Skeletal muscle satellite cell (primary cell): Measurements from ENCODE around the gene HDAC10.

ENCODE experiments used
- H3K27me3 ChIP-seq: 2 replicates; pipeline ENCODE4 v1.7.0; 2013; ENCODE audit warnings: low read length; ENCODE audit not compliant: control insufficient read depth, insufficient read depth
- H3K36me3 ChIP-seq: 2 replicates; pipeline ENCODE4 v1.7.0; 2013; ENCODE audit warnings: mild to moderate bottlenecking, control low read depth, low read length; ENCODE audit not compliant: insufficient read depth
- H3K4me1 ChIP-seq: 2 replicates; pipeline ENCODE4 v1.7.0; 2013; ENCODE audit warnings: low read length; ENCODE audit not compliant: control insufficient read depth, insufficient read depth
- H3K4me2 ChIP-seq: 2 replicates; pipeline ENCODE4 v1.7.0; 2013; ENCODE audit warnings: mild to moderate bottlenecking, low read length
- H3K4me3 ChIP-seq: 2 replicates; pipeline ENCODE4 v1.7.0; 2013; ENCODE audit warnings: low read length
- H3K9ac ChIP-seq: 2 replicates; pipeline ENCODE4 v1.7.0; 2013; ENCODE audit warnings: mild to moderate bottlenecking, low read depth, low read length, moderate library complexity
- H3K9me3 ChIP-seq: replicated peaks from 2 replicates; pipeline ENCODE4 v1.7.0; 2013; ENCODE audit warnings: mild to moderate bottlenecking, control low read depth, low read length

The HDAC10 gene

DNA sequence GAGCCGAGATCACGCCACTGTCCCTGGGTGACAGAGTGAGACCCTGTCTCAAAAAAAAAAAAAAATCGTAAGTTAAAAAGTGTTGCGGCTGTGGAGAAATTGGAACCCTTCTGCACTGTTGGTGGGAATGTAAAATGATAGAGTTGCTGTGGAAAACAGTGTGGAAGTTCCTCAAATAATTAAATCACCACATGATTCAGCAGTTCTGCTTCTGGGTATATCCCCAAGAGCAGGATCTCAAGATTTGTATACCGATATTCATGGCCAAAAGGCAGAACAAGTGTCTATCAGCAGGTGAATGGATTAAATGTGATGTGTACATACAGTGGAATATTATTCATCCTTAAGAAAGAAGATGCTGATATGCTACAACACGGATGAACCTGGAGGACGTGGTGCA, 46.5 kb downstream of the HDAC10 start:
- H3K9me3 ChIP-seq: no peaks in the 10 kb centered on the region
- no peaks in the 10 kb centered on the region for H3K27me3 ChIP-seq
- H3K9ac ChIP-seq: no peak overlapping the region
- peaks cover 26% of the 10 kb centered on the region for H3K36me3 ChIP-seq
- H3K4me3 ChIP-seq: no peak overlapping the region
- H3K4me2 ChIP-seq: no peak overlapping the region
- H3K4me1 ChIP-seq: peaks cover 26% of the 10 kb centered on the region

DNA sequence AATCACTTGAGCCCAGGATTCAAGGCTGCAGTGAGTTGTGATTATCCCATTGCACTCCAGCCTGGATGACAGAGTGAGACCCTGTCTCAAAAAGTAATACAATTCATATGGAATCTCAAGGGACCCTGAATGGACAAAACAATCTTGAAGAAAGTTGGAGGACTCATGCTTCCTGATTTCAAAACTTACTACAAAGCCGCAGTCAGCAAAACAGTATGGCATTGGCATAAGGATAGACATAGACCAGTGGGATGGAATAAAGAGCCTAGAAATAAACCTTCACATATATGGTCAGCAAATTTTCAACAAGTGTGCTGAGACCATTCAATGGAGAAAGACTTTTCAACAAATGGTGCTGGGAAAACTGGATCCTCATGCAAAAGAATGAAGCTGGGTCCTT, 47.8 kb downstream of the HDAC10 start:
- H3K36me3 ChIP-seq: peaks cover 26% of the 10 kb centered on the region
- H3K4me2 ChIP-seq: no peak overlapping the region
- H3K4me1 ChIP-seq: peaks cover 26% of the 10 kb centered on the region
- no peaks in the 10 kb centered on the region for H3K9me3 ChIP-seq
- H3K9ac ChIP-seq: no peak overlapping the region
- no peak overlapping the region for H3K4me3 ChIP-seq
- no peaks in the 10 kb centered on the region for H3K27me3 ChIP-seq

DNA sequence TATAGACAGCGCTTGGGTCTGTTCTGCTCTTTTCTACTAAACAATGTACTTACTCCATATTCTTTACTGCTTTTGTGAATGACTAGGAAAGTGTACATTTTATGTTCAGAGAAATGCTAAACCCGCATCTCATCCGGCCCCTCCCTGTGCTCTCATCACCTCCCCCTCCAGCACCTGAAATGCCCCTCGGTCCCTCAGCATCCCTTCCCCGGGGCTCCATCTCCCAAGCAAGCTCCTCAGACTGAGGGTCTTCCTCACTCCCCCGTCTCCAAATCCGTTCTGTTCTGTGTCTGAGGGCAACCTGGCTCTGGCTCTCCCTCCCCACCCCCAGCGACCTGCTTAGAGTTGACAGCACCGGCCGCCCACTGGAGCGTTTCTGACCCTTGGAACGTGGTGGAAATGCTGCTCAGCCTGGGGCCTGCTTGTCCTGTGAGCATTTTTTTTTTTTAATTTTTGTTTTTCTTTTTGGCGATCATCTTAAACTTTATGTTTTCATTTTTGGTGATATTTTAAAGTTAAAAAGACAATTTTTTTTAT, 48.9 kb downstream of the HDAC10 start:
- H3K9ac ChIP-seq: peak overlapping the region; percentile 93
- peaks cover 28% of the 10 kb centered on the region for H3K36me3 ChIP-seq
- H3K4me3 ChIP-seq: peak overlapping the region; percentile 95
- no peaks in the 10 kb centered on the region for H3K9me3 ChIP-seq
- H3K4me1 ChIP-seq: peaks cover 23% of the 10 kb centered on the region
- no peaks in the 10 kb centered on the region for H3K27me3 ChIP-seq
- H3K4me2 ChIP-seq: peak overlapping the region; percentile 99

DNA sequence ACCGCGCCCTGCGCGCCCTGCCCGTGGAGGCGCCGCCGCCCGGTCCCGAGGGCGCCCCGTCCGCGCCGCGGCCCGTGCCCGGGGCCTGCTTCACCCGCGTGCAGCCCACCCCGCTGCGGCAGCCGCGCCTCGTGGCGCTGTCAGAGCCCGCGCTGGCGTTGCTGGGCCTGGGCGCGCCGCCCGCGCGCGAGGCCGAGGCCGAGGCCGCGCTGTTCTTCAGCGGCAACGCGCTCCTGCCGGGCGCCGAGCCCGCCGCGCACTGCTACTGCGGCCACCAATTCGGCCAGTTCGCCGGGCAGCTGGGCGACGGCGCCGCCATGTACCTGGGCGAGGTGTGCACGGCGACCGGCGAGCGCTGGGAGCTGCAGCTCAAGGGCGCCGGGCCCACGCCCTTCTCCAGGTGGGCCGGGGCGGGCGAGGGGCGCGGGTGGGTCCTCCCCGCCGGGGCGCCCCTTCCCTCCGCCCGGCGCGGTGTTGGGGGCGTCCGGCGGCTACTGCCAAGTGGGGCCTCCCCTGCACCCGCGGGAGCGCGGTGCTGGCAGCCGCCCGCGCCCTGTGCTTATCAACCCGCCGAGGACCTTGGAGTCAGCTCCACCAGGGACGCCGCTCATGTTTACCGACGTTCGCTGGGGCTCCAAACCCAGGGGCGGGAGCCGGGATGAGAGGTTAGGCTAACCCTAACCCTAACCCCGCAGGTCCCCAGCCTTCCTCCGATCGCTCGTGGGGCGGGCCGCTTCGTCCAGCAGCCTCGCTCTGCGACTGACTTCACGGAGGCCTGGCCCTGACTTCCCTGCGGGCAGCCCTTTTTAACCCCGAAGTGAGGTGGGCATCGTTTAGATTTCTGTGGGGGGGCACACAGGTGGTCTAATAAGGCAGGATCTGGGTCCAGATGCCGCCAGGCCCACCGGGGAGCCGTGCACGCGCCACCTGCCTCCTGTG, 49.6 kb downstream of the HDAC10 start:
- peaks cover 16% of the 10 kb centered on the region for H3K4me1 ChIP-seq
- H3K4me3 ChIP-seq: peak overlapping the region; percentile 95
- H3K9ac ChIP-seq: peak overlapping the region; percentile 93
- H3K36me3 ChIP-seq: peaks cover 29% of the 10 kb centered on the region
- H3K27me3 ChIP-seq: no peaks in the 10 kb centered on the region
- H3K9me3 ChIP-seq: no peaks in the 10 kb centered on the region
- peak overlapping the region; percentile 99 for H3K4me2 ChIP-seq

DNA sequence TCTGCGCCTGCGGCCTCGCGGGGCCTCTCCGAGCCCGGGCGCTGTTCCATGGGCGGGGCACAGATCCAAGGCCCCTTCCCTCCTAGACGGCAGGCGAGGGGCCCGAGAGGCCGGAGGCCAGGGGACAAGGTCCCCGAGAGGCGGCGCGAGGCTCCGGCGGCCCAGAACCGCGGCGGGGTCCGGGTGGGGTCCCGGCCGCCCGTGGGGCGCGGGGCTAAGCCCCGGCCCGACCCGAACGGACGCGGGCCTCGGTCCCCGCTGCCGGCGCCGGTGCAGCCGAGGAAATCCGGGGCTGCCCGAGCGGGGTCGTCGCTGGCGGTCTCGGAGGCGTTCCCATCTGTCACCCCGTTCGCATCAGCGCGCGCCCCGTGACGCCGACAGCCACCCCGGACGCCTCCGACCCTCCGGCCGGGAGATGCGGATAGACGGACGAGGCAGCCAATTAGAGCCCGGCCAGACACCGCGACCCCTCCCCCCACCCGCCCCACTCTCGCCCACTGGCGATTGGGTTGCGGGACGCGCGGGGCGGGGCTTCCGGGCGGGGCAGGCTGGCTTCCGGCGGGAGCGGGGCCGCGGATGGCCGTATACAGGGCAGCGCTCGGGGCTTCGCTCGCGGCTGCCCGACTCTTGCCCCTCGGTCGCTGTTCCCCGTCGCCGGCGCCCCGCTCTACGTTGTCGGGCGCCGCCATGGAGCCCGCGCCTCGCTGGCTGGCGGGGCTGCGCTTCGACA, 50.4 kb downstream of the HDAC10 start, which contains the start of gene SELENOO:
TSS of gene SELENOO (plus strand) at position 551 of the 730 bp plus-strand sequence. CDS start at position 577, 26 bp downstream.
- Histone ChIP-seq H3K4me3 (peak within 1 kb of the TSS; percentile 95), H3K27me3 (no peaks in the 10 kb centered on the region), H3K9ac (peak within 1 kb of the TSS; percentile 93), H3K9me3 (no peaks in the 10 kb centered on the region), H3K36me3 (peaks cover 20% of the 10 kb centered on the region), H3K4me2 (peak within 1 kb of the TSS; percentile 99), H3K4me1 (peaks cover 12% of the 10 kb centered on the region)

DNA sequence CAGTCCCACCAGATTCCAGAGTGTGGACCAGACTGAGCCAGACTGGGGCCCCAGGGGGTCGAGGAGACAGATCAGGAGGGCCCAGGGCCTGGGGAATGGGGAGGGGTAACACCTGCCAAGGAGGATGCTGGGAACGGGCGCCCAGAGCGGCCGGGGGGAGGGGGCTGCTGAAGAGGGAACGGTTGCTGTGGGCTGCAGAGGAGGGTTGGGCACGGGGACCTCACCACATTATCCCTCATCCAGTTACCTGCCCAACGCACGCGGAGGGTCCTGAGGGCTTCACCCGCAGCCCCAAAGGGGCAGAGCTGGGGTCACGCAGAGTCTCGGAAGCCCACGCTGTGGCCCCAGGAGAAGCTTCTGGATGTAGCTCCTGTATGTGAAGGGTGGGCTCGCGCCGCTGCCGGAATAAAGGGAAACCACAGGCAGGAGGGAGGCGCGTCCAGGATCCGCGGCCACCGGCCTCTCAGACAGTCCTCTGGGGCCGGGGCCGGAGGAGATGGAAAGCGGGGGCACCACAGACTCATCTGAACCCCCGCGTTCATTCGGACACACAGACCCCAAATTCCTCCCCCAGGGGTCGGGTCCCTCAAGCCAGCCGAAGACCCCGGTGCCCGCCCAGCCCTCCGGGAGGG, 51.1 kb downstream of the HDAC10 start:
- peak overlapping the region; percentile 99 for H3K4me2 ChIP-seq
- peak overlapping the region; percentile 93 for H3K9ac ChIP-seq
- no peaks in the 10 kb centered on the region for H3K27me3 ChIP-seq
- peaks cover 21% of the 10 kb centered on the region for H3K36me3 ChIP-seq
- H3K4me1 ChIP-seq: peaks cover 12% of the 10 kb centered on the region
- peak overlapping the region; percentile 95 for H3K4me3 ChIP-seq
- no peaks in the 10 kb centered on the region for H3K9me3 ChIP-seq

DNA sequence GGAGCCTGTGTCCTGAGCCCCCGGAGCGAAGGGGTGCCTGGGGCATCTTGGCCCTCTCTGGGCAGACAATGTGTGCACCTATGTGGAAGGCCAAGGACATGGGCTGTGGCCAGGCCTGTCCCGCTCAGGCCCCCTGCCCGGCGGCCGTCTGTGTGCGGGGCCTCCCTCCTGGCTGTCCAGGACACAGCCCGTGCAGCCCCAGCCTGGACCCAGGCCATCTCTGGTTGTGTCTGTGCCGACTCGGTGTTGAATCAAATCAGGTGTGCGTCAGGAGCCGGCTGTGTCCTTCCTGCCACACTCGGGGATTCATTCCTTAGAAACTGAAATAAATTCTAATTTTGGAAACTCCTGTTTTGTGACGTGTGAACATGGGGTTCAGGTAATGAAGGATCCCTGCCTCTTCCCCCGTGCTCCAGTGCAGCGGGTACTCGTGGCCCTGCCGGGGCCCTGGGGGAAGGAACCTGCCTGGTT, 51.8 kb downstream of the HDAC10 start:
- H3K4me2 ChIP-seq: peak overlapping the region; percentile 99
- H3K27me3 ChIP-seq: no peaks in the 10 kb centered on the region
- no peak overlapping the region for H3K4me3 ChIP-seq
- peak overlapping the region; percentile 93 for H3K9ac ChIP-seq
- H3K36me3 ChIP-seq: peaks cover 28% of the 10 kb centered on the region
- H3K9me3 ChIP-seq: no peaks in the 10 kb centered on the region
- peaks cover 12% of the 10 kb centered on the region for H3K4me1 ChIP-seq

DNA sequence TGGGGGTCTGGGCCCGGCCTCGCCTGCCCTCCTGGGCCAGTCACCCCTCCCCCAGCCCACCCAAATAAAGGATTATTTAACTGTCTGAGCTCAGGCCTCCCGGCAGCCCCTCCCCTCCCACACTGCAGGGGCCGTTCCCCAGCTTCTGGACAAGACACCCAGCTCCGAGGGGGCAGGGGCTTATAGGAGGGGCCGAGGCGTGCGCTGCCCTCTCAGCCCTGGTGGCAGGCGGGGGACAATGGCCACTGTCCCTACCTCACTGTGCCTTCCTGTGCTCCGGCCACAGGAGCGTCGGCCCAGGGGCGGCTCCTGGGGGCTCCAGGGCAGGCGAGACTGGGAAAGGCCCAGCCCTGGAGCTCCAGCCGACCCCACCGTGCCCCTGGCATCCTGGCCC, 52.4 kb downstream of the HDAC10 start:
- Histone ChIP-seq H3K4me2 (no peak overlapping the region), H3K36me3 (peaks cover 31% of the 10 kb centered on the region), H3K9ac (no peak overlapping the region), H3K27me3 (no peaks in the 10 kb centered on the region), H3K4me3 (no peak overlapping the region), H3K4me1 (peaks cover 12% of the 10 kb centered on the region), H3K9me3 (no peaks in the 10 kb centered on the region)

DNA sequence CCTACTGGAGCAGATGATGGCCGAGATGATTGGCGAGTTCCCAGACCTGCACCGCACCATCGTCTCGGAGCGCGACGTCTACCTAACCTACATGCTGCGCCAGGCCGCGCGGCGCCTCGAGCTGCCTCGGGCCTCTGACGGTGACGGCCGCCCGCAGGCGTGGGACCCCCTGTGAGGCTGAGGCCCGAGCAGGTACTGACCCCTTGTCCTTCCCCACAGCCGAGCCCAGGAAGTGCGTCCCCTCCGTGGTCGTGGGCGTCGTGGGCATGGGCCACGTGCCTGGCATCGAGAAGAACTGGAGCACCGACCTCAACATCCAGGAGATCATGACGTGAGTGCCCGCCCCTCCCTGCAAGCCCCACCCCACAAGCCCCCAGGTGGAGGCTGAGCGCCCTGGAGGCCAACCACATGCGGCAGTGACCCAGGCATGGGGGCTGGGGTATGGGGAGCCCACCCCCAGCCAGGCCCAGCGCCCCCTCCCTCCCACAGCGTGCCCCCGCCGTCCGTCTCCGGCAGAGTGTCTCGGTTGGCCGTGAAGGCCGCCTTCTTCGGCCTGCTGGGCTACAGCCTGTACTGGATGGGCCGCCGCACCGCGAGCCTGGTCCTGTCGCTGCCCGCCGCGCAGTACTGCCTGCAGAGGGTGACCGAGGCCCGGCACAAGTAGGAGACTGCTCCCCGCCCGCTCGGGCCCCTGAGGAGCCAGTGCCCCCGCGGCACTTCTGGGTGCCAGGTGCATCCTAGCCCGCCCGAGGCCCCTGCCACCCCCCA, 53.0 kb downstream of the HDAC10 start:
- Histone ChIP-seq H3K27me3 (no peaks in the 10 kb centered on the region), H3K36me3 (peaks cover 27% of the 10 kb centered on the region), H3K9ac (no peak overlapping the region), H3K4me3 (no peak overlapping the region), H3K4me2 (no peak overlapping the region), H3K4me1 (peaks cover 12% of the 10 kb centered on the region), H3K9me3 (no peaks in the 10 kb centered on the region)

DNA sequence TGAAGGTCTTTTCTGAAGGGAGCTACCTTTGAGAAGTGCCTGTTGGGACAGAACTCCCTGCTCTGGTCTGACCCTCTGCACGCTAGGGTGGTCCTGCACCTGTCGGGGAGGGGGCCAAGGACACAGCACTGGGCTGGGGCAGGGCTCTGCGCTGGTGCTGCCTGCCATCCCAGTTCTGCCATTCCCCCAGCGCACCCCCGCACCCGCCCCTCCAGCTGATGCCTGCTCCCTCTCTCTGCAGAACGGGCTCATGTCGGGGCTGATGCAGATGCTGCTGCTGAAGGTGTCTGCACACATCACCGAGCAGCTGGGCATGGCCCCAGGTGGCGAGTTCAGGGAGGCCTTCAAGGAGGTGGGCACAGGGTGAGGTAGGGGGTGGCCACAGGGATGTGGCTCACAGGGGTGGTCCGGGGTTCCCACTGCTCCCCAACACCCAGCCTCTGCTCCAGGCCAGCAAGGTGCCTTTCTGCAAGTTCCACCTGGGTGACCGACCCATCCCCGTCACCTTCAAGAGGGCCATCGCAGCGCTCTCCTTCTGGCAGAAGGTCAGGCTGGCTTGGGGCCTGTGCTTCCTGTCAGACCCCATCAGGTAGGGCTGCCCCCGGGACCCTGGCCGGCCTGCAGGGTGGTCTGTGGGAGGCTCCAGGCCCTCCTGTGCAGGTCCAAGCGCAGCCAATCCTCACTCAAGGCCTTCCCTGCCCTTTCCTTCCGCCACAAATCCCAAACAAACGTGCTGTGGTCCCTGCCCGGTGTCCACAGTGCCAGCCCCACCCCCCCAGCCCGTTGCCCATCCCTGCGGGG, 53.9 kb downstream of the HDAC10 start:
- Histone ChIP-seq H3K9me3 (no peaks in the 10 kb centered on the region), H3K4me2 (no peak overlapping the region), H3K36me3 (peaks cover 24% of the 10 kb centered on the region), H3K9ac (no peak overlapping the region), H3K4me1 (peaks cover 10% of the 10 kb centered on the region), H3K4me3 (no peak overlapping the region), H3K27me3 (no peaks in the 10 kb centered on the region)
